HG03521 (cell line): ENCODE results near the gene RAMP1.
"Not testable (repeated sequence)": the region's sequence is repeated elsewhere in the genome, so short reads cannot be mapped to it uniquely, and the experiment has no call there.

Source experiments
- ATAC-seq: cut with Tn5 transposase; IDR thresholded peaks from one replicate; pipeline ENCODE4 v1.9.1; 2021; ENCODE audit warnings: mild to moderate bottlenecking, moderate library complexity; ENCODE audit not compliant: unreplicated experiment

The RAMP1 gene

GRCh38 chr2:237863102-237863511 lies 3.7 kb downstream of the RAMP1 start:
- ATAC-seq, result no peak

- no peak for ATAC-seq
Observed at GRCh38 chr2:237863689-237864443, 4.4 kb downstream of the RAMP1 start.

- no peak for ATAC-seq
Observed at GRCh38 chr2:237864444-237864931, 5.1 kb downstream of the RAMP1 start.

GRCh38 chr2:237864940-237865622 lies 5.7 kb downstream of the RAMP1 start:
- no peak for ATAC-seq

GRCh38 chr2:237865623-237866041 lies 6.2 kb downstream of the RAMP1 start:
- ATAC-seq, result no peak

- no peak for ATAC-seq
Observed at GRCh38 chr2:237866101-237866621, 6.7 kb downstream of the RAMP1 start.

- ATAC-seq, result no peak
Observed at GRCh38 chr2:237867465-237867864, 8.0 kb downstream of the RAMP1 start.

GRCh38 chr2:237868074-237868473 lies 8.7 kb downstream of the RAMP1 start:
- ATAC-seq, result not testable (repeated sequence)

GRCh38 chr2:237868631-237869342 lies 9.4 kb downstream of the RAMP1 start:
- no peak for ATAC-seq

GRCh38 chr2:237869343-237870102 lies 10.1 kb downstream of the RAMP1 start:
- no peak for ATAC-seq

- no peak for ATAC-seq
Observed at GRCh38 chr2:237870126-237870525, 10.7 kb downstream of the RAMP1 start.

- ATAC-seq, result no peak
Observed at GRCh38 chr2:237870754-237871651, 11.6 kb downstream of the RAMP1 start.

GRCh38 chr2:237872178-237872887 lies 12.9 kb downstream of the RAMP1 start:
- no peak for ATAC-seq

- ATAC-seq, result no peak
Observed at GRCh38 chr2:237873421-237873831, 14.0 kb downstream of the RAMP1 start.

- no peak for ATAC-seq
Observed at GRCh38 chr2:237873897-237874551, 14.6 kb downstream of the RAMP1 start.

GRCh38 chr2:237874585-237875161 lies 15.2 kb downstream of the RAMP1 start:
- ATAC-seq, result no peak

GRCh38 chr2:237875256-237876060 lies 16.0 kb downstream of the RAMP1 start:
- no peak for ATAC-seq
